ENCODE measurements around the gene ARG2. TPM values are rescaled to one million over a fixed set of nuclear protein-coding genes. Genes with fewer than 3 reads are reported as not detected.

Gene ARG2
- total and polyA plus RNA-seq, 2 of the 4 experiments (the other 2 are of a cell fraction) = 1.1 to 2.5 TPM

DNA sequence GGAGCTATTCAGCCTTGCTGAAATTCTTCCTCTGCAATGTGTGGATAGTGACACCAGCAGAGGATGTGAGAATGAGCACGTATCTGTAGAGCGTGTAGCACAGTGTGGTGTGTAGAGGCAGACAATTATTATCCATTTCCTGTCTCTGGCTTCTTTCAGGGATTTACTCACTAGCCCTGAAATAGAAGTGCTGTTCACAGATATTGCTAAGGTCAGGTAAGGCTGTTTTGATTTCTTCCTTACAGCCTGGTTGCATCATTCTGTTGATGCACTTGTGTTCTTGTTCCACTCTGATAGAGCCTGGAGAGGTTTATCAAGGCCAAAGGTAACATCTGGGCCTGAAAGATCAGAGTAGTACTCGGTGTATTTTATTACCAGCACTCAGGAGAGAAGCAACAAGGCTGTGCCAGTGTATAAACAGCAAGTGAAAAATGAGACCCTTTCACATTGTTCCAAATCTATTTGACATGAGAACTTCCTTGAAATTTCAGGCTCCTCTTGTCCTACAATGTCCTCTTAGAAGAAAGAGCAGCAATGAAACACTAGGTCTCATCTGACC lies 16.7 kb downstream of the ARG2 start:
- ATAC-seq (ENCODE audit: low read depth) = no peak
- in situ Hi-C loops (cut with MboI; ENCODE audit: low sequenced_read_pairs) = no loop called here

More for the DNA sequence above, 16.7 kb downstream of the ARG2 start:
- no peak overlapping the region for H3K4me3 ChIP-seq (ENCODE audit: insufficient read depth, low read depth, low read length)
- 80% methylated on average over 1 of the region's 3 CpGs; no CpG with 5 or more reads in 1 of the 2 experiments for WGBS, 2 experiments (ENCODE audit: extremely low coverage in 2 of 2, insufficient read length in 1 of 2)
- TF ChIP-seq CEBPB (IDR thresholded peaks at IDR 0.05; ENCODE audit: low read depth, low read length) (peak; percentile 57; the same call in 1 of the 2 replicates), SMC3 (IDR thresholded peaks at IDR 0.05; ENCODE audit: low read depth, low read length) (no peak), POLR2A (IDR thresholded peaks at IDR 0.05; ENCODE audit: low read depth, low read length) (no peak), MXI1 (IDR thresholded peaks at IDR 0.05; ENCODE audit: borderline replicate concordance, low read depth, low read length) (no peak)
- CTCF ChIA-PET = no interaction called here
- H4K91ac ChIP-seq (ENCODE audit: insufficient read depth, low read depth, low read length) = no peak overlapping the region
- H2AFZ ChIP-seq (replicated peaks; ENCODE audit: low read length, poor library complexity) = no peak overlapping the region
- no peak overlapping the region for H3K56ac ChIP-seq (ENCODE audit: extremely low read depth, insufficient read depth, low read length)
- no peak overlapping the region for H3K14ac ChIP-seq (replicated peaks; ENCODE audit: low read depth, low read length)
- dilution Hi-C loops (cut with HindIII; ENCODE audit: low sequenced_read_pairs, unreplicated experiment) = no loop called here
- no peak overlapping the region for H3K23ac ChIP-seq (ENCODE audit: low read depth, low read length)
- no peaks in the 10 kb centered on the region for H3K36me3 ChIP-seq (ENCODE audit: control insufficient read depth, insufficient read depth, low read length)
- no peak overlapping the region for H3K9ac ChIP-seq (ENCODE audit: low read depth, low read length)
- H3K18ac ChIP-seq (ENCODE audit: low read depth, low read length) = no peak overlapping the region
- no TSS peak for BruUV-seq (replicated peaks)
- no peak overlapping the region for H4K8ac ChIP-seq (ENCODE audit: low read depth in 2 of 2, low read length in 2 of 2)
- no peaks in the 10 kb centered on the region for H3K4me1 ChIP-seq (ENCODE audit: control insufficient read depth, insufficient read depth, low read length)
- H3K27me3 ChIP-seq (ENCODE audit: control insufficient read depth, insufficient read depth, low read length) = no peaks in the 10 kb centered on the region
- no peak overlapping the region for H3K27ac ChIP-seq (ENCODE audit: insufficient read depth, low read length)
- no peak overlapping the region for H3K4me2 ChIP-seq (ENCODE audit: low read depth, low read length)
- H3K9me1 ChIP-seq (ENCODE audit: insufficient read depth, low read length) = no peaks in the 10 kb centered on the region
- H2AK9ac ChIP-seq (replicated peaks; ENCODE audit: low read depth, low read length, poor library complexity) = no peak overlapping the region
- H2BK15ac ChIP-seq (ENCODE audit: low read depth, low read length) = no peak overlapping the region
- H3K4ac ChIP-seq (ENCODE audit: low read depth, low read length) = no peak overlapping the region
- H4K5ac ChIP-seq (ENCODE audit: low read depth, low read length) = no peak overlapping the region
- POLR2A ChIA-PET (ENCODE audit: unreplicated experiment) = no interaction called here
- peak; percentile 19 for DNase-seq
- H2AK5ac ChIP-seq (ENCODE audit: low read depth, low read length) = no peak overlapping the region
- no peaks in the 10 kb centered on the region for H3K9me3 ChIP-seq (ENCODE audit: control insufficient read depth, insufficient read depth, low read length)
- H2BK120ac ChIP-seq (ENCODE audit: low read depth, low read length) = no peak overlapping the region
- intact Hi-C loops (cut with micrococcal nuclease) = no loop called here
- no peaks in the 10 kb centered on the region for H3K79me1 ChIP-seq (ENCODE audit: low read depth in 1 of 2, low read length in 2 of 2)
- H4K20me1 ChIP-seq (ENCODE audit: insufficient read depth, low read length) = no peaks in the 10 kb centered on the region
- H2BK20ac ChIP-seq (ENCODE audit: low read depth, low read length) = no peak overlapping the region
- H2BK5ac ChIP-seq (ENCODE audit: low read depth, low read length, poor library complexity, severe bottlenecking) = no peak overlapping the region

Data from IMR-90 (cell line).